ENCODE measurements around the gene TRERF1. TPM values are rescaled to one million over a fixed set of nuclear protein-coding genes. Genes with fewer than 3 reads are reported as not detected.

TRERF1 gene
- total RNA-seq, 1 donor from 2014 or later, result 7.1 TPM

GRCh38 chr6:42271834-42272805, 179.6 kb downstream of the TRERF1 start:
- DNase-seq, result no peak

GRCh38 chr6:42269974-42270510, 181.7 kb downstream of the TRERF1 start:
- DNase-seq, result no peak

DNA sequence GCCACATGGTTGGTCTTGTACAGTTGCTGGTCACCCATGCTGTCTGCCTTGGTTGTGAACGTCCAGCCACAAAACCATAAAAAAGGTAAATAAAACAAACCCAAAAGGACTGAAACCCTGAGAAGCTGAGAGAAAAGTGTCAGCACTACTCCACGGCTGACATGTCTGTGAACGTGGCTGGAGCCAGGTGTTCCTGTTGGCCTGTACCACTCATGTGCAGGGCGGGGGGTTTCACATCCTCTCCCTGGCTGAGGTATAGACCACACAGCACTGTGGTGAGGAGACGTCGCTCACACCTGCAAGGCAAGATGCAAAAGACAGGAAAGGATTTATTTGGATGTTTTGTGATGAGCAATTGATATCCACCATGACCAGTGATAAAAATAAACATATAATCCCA, 182.2 kb downstream of the TRERF1 start:
- DNase-seq, result no peak

- no peak for DNase-seq
Measured at GRCh38 chr6:42268835-42269204, 182.9 kb downstream of the TRERF1 start.

GRCh38 chr6:42268016-42268834, 183.5 kb downstream of the TRERF1 start:
- DNase-seq, result no peak

DNA sequence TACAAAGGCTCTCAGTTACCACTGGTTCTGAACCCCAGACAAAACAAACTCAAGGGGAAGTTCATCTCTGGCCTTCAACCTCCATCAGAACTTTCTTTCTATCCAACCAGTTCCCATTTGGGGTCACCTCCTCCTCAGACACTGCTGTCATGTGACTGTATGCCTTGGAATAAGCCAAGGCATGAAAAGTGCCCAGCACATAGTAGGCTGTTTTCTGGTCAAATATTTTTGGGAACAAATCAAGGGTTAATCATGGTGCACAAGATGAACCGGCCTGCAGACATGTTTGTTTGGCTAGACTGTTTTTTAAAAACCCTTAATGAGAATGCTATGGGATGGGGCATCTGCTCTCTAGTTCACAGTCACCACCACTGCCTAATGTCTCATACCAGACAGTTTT, 185.2 kb downstream of the TRERF1 start:
- no peak for DNase-seq

GRCh38 chr6:42264852-42265390, 186.8 kb downstream of the TRERF1 start:
- no peak for DNase-seq

- no peak for DNase-seq
Measured at GRCh38 chr6:42264162-42264851, 187.4 kb downstream of the TRERF1 start.

GRCh38 chr6:42263165-42263728, 188.5 kb downstream of the TRERF1 start:
- no peak for DNase-seq

DNA sequence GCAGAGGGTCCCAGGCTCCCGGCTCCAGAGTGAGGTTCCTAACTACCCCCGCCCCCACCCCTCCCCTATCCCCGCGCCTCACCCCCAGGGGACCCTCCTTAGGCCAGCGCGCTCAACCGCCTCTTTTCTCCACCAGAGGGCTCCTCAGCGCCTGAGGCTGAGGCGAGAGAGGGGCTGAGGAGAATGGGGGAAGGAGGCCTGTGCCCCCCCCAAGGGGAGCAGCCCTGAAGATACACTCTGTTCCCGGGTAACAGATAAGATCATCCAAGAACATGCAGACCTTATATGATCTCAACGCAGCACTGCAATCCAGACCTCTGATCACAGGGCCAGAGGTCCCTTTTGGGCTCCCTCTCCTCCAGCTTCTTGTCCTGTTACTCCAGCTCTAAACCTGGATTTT, 190.8 kb downstream of the TRERF1 start:
- no peak for DNase-seq

- DNase-seq, result no peak
Measured at GRCh38 chr6:42260396-42260888, 191.3 kb downstream of the TRERF1 start.

- DNase-seq, result no peak
Measured at GRCh38 chr6:42259841-42260395, 191.8 kb downstream of the TRERF1 start.

DNA sequence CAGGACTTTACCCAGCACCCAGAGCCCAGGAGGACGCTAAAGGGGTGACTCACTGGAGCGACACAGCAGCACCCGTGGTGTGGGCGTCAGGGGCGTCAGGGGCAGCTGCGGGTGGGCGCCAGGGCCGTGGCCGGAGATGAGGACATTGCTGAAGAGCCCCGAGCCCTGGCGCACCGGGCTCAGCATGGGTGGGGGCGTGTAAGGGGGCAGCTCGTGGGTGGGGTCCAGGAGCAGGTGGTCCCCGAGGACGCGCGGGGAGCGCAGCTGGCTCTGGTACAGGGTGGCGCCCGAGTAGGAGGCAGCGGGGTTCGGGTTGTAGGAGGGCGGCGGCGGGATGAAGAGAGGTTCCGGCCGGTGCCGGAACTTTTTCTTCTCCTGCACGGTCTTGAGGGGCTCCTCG, 192.4 kb downstream of the TRERF1 start:
- DNase-seq, result no peak

DNA sequence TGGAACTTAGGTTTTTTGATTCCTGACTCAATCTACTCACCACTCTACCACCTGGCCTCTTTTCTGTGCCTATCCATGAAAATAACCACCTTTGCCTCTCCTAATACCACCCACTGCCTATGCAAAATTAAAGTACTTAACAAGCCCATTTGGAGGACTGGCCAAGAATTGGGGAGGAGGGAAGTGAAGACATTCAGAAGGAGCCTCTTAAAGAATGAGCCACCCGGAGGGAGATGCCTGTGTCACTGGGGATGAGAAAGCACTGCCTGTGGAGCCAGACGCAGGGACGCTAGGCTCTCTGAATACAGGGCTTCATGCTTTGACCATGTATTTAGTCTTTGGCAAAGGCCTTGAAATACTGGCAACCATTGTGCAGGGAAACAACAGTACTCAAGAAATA, 194.1 kb downstream of the TRERF1 start:
- DNase-seq, result no peak

DNA sequence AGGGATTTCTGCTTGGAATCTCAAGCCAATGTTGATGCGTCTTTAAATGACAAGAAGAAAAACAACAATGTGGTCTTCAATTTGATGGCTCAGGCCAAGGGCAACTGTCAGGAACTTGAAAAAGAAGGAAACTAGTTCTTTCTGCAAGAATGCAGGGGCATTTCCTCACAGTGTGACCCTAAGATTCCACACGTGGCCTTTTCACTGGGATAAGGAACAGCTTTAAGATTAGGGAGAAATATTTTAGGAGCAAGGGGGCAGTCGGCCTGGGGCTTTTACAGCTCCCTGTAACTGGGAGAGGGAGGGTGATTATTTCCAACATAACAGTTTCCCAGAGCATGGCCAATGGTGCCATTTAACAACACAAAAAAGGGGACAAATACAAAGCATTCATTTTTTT, 194.7 kb downstream of the TRERF1 start:
- no peak for DNase-seq

GRCh38 chr6:42255050-42255449, 196.7 kb downstream of the TRERF1 start:
- DNase-seq, result no peak

GRCh38 chr6:42254505-42254904, 197.2 kb downstream of the TRERF1 start:
- no peak for DNase-seq

GRCh38 chr6:42251911-42252637, 199.7 kb downstream of the TRERF1 start:
- DNase-seq, result peak; percentile 84

DNA sequence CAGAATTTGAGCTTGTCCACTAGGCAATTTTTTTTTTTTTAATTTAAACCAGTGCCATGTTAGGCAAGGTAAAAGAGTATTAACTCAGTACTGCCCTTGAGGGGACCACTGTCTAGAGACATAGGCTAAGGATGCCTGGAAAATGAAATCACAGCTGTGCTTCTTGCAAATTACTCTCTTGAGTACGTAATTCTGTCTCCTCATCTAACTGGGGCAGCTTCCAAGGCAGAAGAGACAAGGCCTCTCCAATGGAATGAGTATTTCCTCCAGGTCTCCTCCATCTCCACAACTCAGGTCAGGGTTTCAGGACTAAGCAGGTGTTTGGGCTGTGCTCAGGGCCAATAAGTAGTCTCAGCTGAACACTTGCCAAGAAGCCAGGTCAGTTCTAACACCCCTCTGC, 200.2 kb downstream of the TRERF1 start:
- peak; percentile 81 for DNase-seq

DNA sequence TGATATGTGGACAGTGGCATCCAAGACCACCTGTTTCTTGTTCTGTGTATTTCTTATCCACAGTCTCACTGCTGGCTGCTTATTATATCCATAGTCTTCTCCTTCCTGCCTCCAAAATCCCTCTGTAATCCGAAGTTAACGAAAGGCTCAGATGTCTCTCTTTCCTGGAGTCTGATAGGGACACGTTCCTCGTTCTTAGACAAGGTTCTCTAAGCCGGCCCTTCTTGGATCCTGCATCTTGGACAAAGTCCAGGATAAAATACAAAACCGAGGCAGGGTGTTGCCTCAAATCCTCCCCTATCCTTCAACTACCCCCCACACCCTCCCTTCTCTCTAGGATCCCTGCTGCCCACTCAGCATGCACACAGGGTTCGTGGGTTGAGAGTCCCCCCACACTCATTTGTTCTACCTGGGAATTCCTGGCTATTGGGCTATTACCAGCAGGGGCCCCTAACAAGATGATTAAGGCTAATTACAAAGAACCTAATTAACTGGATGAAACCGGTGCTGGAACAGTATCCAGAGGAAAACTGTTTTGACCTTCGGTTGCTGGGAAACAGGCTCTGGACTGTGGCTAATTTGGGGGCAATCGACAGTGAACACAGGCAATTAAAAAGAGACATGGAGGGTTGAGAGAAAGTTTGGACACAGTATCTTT, 201.3 kb downstream of the TRERF1 start:
- DNase-seq, result peak; percentile 35

Measured in tongue (tissue), 2 donors.